Natural killer cell (primary cell): ENCODE data around the gene ADAD1. TPM values are rescaled to one million over a fixed set of nuclear protein-coding genes. Genes with fewer than 3 reads are reported as not detected.
"Not testable (repeated sequence)": the region's sequence is repeated elsewhere in the genome, so short reads cannot be mapped to it uniquely, and the experiment has no call there.

Experiments
- ATAC-seq, 3 donors: fragments of 150-1000 bp in 2 of 3; fragments of 200-7000 bp in 1 of 3; cut with Tn5 transposase; 1 replicate in 1 of 3; 2 replicates in 2 of 3; pipeline ENCODE4 v1.10.0; 2021; ENCODE audit warnings: mild to moderate bottlenecking in 2 of 3, moderate library complexity in 2 of 3
- DNase-seq, 2 donors: peaks; one replicate each; pipeline versions ENCODE4 v3.0.0 to v3.0.0-alpha.2; 2013 to 2021; ENCODE audit warnings: mixed read lengths in 1 of 2
- H3K27ac ChIP-seq: one replicate; pipeline ENCODE4 v1.5.1; 2013; ENCODE audit warnings: mild to moderate bottlenecking, low read length
- H3K27me3 ChIP-seq: one replicate; pipeline ENCODE4 v1.6.1; 2013; ENCODE audit warnings: low read length; ENCODE audit not compliant: control insufficient read depth, insufficient read depth
- H3K36me3 ChIP-seq: one replicate; pipeline ENCODE4 v1.6.1; 2013; ENCODE audit warnings: low read length; ENCODE audit not compliant: control insufficient read depth, insufficient read depth
- H3K4me1 ChIP-seq: one replicate; pipeline ENCODE4 v1.6.1; 2013; ENCODE audit warnings: low read length; ENCODE audit not compliant: control insufficient read depth, insufficient read depth
- H3K4me3 ChIP-seq: one replicate; pipeline ENCODE4 v1.5.1; 2013; ENCODE audit warnings: low read length
- H3K9me3 ChIP-seq: one replicate; pipeline ENCODE4 v1.6.1; 2013; ENCODE audit warnings: low read length; ENCODE audit not compliant: control insufficient read depth, insufficient read depth
- H3K27ac Mint-ChIP-seq, 2 donors: one replicate each; pipeline ENCODE4 v1.8.0; 2022; ENCODE audit warnings: mild to moderate bottlenecking in 2 of 2, mixed read lengths in 2 of 2, moderate library complexity in 1 of 2
- H3K27me3 Mint-ChIP-seq, 2 donors: one replicate each; pipeline ENCODE4 v1.8.0; 2022; ENCODE audit warnings: low read depth in 2 of 2, mixed read lengths in 2 of 2
- H3K36me3 Mint-ChIP-seq: one replicate; pipeline ENCODE4 v1.8.0; 2022; ENCODE audit warnings: mixed read lengths
- H3K4me1 Mint-ChIP-seq, 2 donors: one replicate each; pipeline ENCODE4 v1.8.0; 2022; ENCODE audit warnings: mixed read lengths in 2 of 2
- H3K4me3 Mint-ChIP-seq: one replicate; pipeline ENCODE4 v1.8.0; 2022; ENCODE audit warnings: mild to moderate bottlenecking, moderate library complexity, mixed read lengths
- H3K9me3 Mint-ChIP-seq, 2 donors: one replicate each; pipeline ENCODE4 v1.8.0; 2022; ENCODE audit warnings: mixed read lengths in 2 of 2
- WGBS: methylation state at CpG from one replicate; pipeline ENCODE4 v1.1.7; 2013; ENCODE audit warnings: missing lambda C conversion rate; ENCODE audit not compliant: insufficient coverage; 5-methylcytosine and 5-hydroxymethylcytosine counted together
- intact Hi-C: fragments of 100-400 bp; cut with micrococcal nuclease; formaldehyde crosslinking; loops from one replicate; pipeline ENCODE4 v1.14.2; 2022
- total RNA-seq, 4 donors: library from RNA; stranded (reverse); fragments of 120-200 nt in 1 of 4; gene quantifications; one replicate each; pipeline versions ENCODE4 v1.2.3 to v1.2.4, GENCODE V29; 2013 to 2022
- TF ChIP-seq, protein P1 (sequence below): fragments of 200-600 bp; IDR thresholded peaks from one replicate; pipeline ENCODE4 v1.8.0; 2022; ENCODE audit warnings: antibody characterized with exemption

Gene ADAD1
- total RNA-seq, 3 donors from 2014 or later (not counting 1 experiment from before 2014, with no cell fraction given) = not detected

GRCh38 chr4:122360754-122361153 lies 18.1 kb upstream of the ADAD1 start:
- ATAC-seq (no peak), DNase-seq (no peak)
- intact Hi-C loops = no loop called here
- Mint-ChIP-seq H3K4me3 (no peak overlapping the region), H3K27me3 (no peaks in the 10 kb centered on the region), H3K27ac (no peak overlapping the region), H3K9me3 (peaks cover 0 to under 1% of the 10 kb centered on the region in 2 donors), H3K4me1 (no peaks in the 10 kb centered on the region), H3K36me3 (peaks cover 21% of the 10 kb centered on the region)
- H3K36me3 ChIP-seq = peaks cover 55% of the 10 kb centered on the region
- H3K27ac ChIP-seq = no peak overlapping the region
- no peaks in the 10 kb centered on the region for H3K27me3 ChIP-seq
- TF ChIP-seq, protein P1, sequence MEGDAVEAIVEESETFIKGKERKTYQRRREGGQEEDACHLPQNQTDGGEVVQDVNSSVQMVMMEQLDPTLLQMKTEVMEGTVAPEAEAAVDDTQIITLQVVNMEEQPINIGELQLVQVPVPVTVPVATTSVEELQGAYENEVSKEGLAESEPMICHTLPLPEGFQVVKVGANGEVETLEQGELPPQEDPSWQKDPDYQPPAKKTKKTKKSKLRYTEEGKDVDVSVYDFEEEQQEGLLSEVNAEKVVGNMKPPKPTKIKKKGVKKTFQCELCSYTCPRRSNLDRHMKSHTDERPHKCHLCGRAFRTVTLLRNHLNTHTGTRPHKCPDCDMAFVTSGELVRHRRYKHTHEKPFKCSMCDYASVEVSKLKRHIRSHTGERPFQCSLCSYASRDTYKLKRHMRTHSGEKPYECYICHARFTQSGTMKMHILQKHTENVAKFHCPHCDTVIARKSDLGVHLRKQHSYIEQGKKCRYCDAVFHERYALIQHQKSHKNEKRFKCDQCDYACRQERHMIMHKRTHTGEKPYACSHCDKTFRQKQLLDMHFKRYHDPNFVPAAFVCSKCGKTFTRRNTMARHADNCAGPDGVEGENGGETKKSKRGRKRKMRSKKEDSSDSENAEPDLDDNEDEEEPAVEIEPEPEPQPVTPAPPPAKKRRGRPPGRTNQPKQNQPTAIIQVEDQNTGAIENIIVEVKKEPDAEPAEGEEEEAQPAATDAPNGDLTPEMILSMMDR = no peak
- peaks cover 2% of the 10 kb centered on the region for H3K9me3 ChIP-seq
- H3K4me3 ChIP-seq = no peak overlapping the region
- 100% methylated on average over 1 of the region's 3 CpGs for WGBS
- peaks cover 4% of the 10 kb centered on the region for H3K4me1 ChIP-seq

DNA sequence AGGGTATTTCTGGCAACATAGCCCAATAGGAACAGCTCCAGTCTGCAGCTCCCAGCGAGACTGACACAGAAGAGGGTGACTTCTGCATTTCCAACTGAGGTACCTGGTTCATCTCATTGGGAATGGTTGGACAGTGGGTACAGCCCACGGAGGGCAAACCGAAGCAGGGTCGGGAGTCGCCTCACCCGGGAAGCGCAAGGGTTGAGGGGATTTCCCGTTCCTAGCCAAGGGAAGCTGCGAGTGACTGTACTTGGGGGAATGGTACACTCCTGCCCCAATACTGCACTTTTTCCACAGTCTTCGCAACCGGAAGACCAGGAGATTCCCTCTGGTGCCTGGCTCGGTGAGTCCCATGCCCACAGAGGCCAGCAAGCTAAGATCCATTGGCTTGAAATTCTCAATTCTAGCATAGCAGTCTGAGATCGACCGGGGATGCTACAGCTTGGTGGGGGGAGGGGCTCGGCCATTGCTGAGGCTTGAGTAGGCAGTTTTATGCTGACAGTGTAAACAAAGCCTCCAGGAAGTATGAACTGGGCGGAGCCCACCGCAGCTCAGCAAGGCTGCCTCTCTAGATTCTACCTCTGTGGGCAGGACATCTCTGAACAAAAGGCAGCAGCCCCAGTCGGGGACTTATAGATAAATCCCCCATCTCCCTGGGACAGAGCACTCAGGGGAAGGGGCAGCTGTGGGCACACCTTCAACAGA lies 14.0 kb upstream of the ADAD1 start:
- intact Hi-C loops = no loop called here
- Histone ChIP-seq H3K9me3 (peaks cover 2% of the 10 kb centered on the region), H3K27ac (no peak overlapping the region), H3K4me1 (peaks cover 4% of the 10 kb centered on the region), H3K4me3 (no peak overlapping the region), H3K27me3 (no peaks in the 10 kb centered on the region), H3K36me3 (peaks cover 23% of the 10 kb centered on the region)
- no peak overlapping the region for H3K4me3 Mint-ChIP-seq
- peaks cover 9 to 11% of the 10 kb centered on the region in 2 donors for H3K9me3 Mint-ChIP-seq
- H3K27ac Mint-ChIP-seq = no peak overlapping the region
- H3K4me1 Mint-ChIP-seq = no peaks in the 10 kb centered on the region
- H3K27me3 Mint-ChIP-seq = no peaks in the 10 kb centered on the region
- ATAC-seq (no peak), DNase-seq (peak in 1 of 2 donors; percentile 28)
- 91% methylated on average over 18 of the region's 18 CpGs for WGBS
- TF ChIP-seq, protein P1 = no peak
- peaks cover 27% of the 10 kb centered on the region for H3K36me3 Mint-ChIP-seq

DNA sequence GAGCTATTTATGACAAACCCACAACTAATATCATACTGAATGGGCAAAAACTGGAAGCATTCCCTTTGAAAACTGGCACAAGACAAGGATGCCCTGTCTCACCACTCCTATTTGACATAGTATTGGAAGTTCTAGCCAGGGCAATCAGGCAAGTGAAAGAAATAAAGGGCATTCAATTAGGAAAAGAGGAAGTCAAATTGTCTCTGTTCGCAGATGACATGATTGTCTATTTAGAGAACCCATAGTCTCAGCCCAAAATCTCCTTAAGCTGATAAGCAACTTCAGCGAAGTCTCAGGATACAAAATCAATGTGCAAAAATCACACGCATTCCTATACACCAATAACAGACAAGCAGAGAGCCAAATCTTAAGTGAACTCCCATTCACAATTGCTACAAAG lies 10.0 kb upstream of the ADAD1 start:
- ATAC-seq, H3K27me3 ChIP-seq, H3K27ac ChIP-seq, DNase-seq, H3K4me1 Mint-ChIP-seq, H3K27ac Mint-ChIP-seq, intact Hi-C loops, H3K4me3 Mint-ChIP-seq, H3K4me1 ChIP-seq, H3K27me3 Mint-ChIP-seq, H3K36me3 ChIP-seq, H3K4me3 ChIP-seq, H3K9me3 ChIP-seq: not testable (repeated sequence)
- 68% methylated on average over 3 of the region's 3 CpGs for WGBS
- peaks cover 9 to 11% of the 10 kb centered on the region in 2 donors for H3K9me3 Mint-ChIP-seq
- peaks cover 14% of the 10 kb centered on the region for H3K36me3 Mint-ChIP-seq

DNA sequence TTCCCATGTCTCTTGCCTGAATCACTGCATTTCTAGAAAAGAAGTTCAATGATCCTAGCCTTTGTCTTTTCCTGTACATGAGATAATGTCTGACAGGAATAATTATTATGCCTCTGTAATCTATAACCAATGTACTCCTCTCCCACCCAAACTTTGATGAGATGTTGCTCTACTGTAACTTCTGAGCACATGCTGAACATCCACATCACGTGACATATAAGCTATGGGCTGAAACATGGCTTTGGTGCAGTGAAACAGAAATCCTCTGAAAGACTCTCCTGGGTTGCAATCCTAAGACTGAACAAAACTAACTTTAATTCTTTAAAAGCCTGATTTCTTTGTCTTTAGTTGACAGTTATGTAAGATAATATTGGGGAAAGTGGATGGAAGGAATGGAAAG lies 1.5 kb upstream of the ADAD1 start:
- H3K9me3 Mint-ChIP-seq = no peaks in the 10 kb centered on the region
- ATAC-seq (no peak), DNase-seq (no peak)
- H3K36me3 ChIP-seq = no peaks in the 10 kb centered on the region
- intact Hi-C loops = no loop called here
- H3K36me3 Mint-ChIP-seq = no peaks in the 10 kb centered on the region
- H3K4me1 Mint-ChIP-seq = no peaks in the 10 kb centered on the region
- no peaks in the 10 kb centered on the region for H3K9me3 ChIP-seq
- no peak overlapping the region for H3K27ac ChIP-seq
- H3K4me3 Mint-ChIP-seq = no peak overlapping the region
- TF ChIP-seq, protein P1 = no peak
- no peak overlapping the region for H3K27ac Mint-ChIP-seq
- no peaks in the 10 kb centered on the region for H3K4me1 ChIP-seq
- no peak overlapping the region for H3K4me3 ChIP-seq
- peaks cover 0 to 9% of the 10 kb centered on the region in 2 donors for H3K27me3 Mint-ChIP-seq
- no peaks in the 10 kb centered on the region for H3K27me3 ChIP-seq
- WGBS = 89% methylated on average over 1 of the region's 1 CpG
